Hepatocyte (in vitro differentiated cells): ENCODE results near the gene AMBP. TPM values are rescaled to one million over a fixed set of nuclear protein-coding genes. Genes with fewer than 3 reads are reported as not detected.
A peak's percentile ranks its signal among the peaks of the same experiment; 100 is the strongest.

Experiments
- DNase-seq: peaks from one replicate; pipeline ENCODE4 v3.0.0-alpha.2; 2016; ENCODE audit warnings: low spot score
- H2AFZ ChIP-seq: fragments of 200-600 bp; sonication (generic); 2 replicates; pipeline ENCODE4 v1.6.0; 2016; ENCODE audit warnings: antibody characterized with exemption, mild to moderate bottlenecking
- H3K27ac ChIP-seq: fragments of 200-600 bp; sonication (generic); 2 replicates; pipeline ENCODE4 v1.5.1; 2016; ENCODE audit warnings: mild to moderate bottlenecking
- H3K27me3 ChIP-seq: fragments of 200-600 bp; sonication (generic); 2 replicates; pipeline ENCODE4 v1.6.1; 2016
- H3K36me3 ChIP-seq: fragments of 200-600 bp; sonication (generic); replicated peaks from 2 replicates; pipeline ENCODE4 v1.5.1; 2016; ENCODE audit warnings: low read depth; ENCODE audit not compliant: insufficient read depth
- H3K4me1 ChIP-seq: fragments of 200-600 bp; sonication (generic); 2 replicates; pipeline ENCODE4 v1.5.1; 2016; ENCODE audit warnings: mild to moderate bottlenecking, moderate library complexity; ENCODE audit not compliant: insufficient read depth
- H3K4me2 ChIP-seq: fragments of 200-600 bp; sonication (generic); 2 replicates; pipeline ENCODE4 v1.6.0; 2016
- H3K4me3 ChIP-seq: fragments of 200-600 bp; sonication (generic); 2 replicates; pipeline ENCODE4 v1.5.1; 2016; ENCODE audit warnings: mild to moderate bottlenecking
- H3K79me2 ChIP-seq: fragments of 200-600 bp; sonication (generic); 2 replicates; pipeline ENCODE4 v1.6.0; 2017; ENCODE audit warnings: mild to moderate bottlenecking
- H3K9me2 ChIP-seq: fragments of 200-600 bp; sonication (generic); replicated peaks from 2 replicates; pipeline ENCODE4 v1.6.0; 2017; ENCODE audit warnings: mild to moderate bottlenecking; ENCODE audit not compliant: insufficient read depth
- H3K9me3 ChIP-seq: fragments of 200-600 bp; sonication (generic); 2 replicates; pipeline ENCODE4 v1.5.1; 2016; ENCODE audit warnings: low read depth, mild to moderate bottlenecking
- H4K20me1 ChIP-seq: fragments of 200-600 bp; sonication (generic); 2 replicates; pipeline ENCODE4 v1.6.0; 2016; ENCODE audit warnings: mild to moderate bottlenecking; ENCODE audit not compliant: insufficient read depth, poor library complexity, severe bottlenecking
- EZH2 ChIP-seq: fragments of 200-600 bp; sonication (generic); IDR thresholded peaks from 2 replicates; pipeline ENCODE4 v1.6.1; 2016; ENCODE audit warnings: antibody characterized with exemption, mild to moderate bottlenecking, borderline replicate concordance
- EZH2phosphoT487 ChIP-seq: fragments of 200-600 bp; sonication (generic); IDR thresholded peaks from one replicate; pipeline ENCODE4 v1.6.1; 2018; ENCODE audit warnings: antibody characterized with exemption, mild to moderate bottlenecking, low read depth, moderate library complexity; ENCODE audit not compliant: unreplicated experiment, severe bottlenecking
- WGBS: methylation state at CpG from one replicate; pipeline ENCODE4 v1.1.6; 2016; ENCODE audit warnings: low lambda C conversion rate; ENCODE audit errors: missing lambda C conversion rate; 5-methylcytosine and 5-hydroxymethylcytosine counted together
- polyA plus RNA-seq: library from polyadenylated mRNA; unstranded; fragments of >200 nt; fragmentation: Nextera tagmentation; extraction: Ambion mirVana; gene quantifications from 2 replicates; pipeline ENCODE4 v1.2.1, GENCODE V29; 2016
- total RNA-seq: library from RNA; depleted of rRNA; stranded (reverse); fragments of >200 nt; gene quantifications from 2 replicates; pipeline ENCODE4 v1.2.3, GENCODE V29; 2014
- TF ChIP-seq, protein P1 (sequence below): fragments of 200-600 bp; sonication (generic); IDR thresholded peaks from 2 replicates; pipeline ENCODE4 v1.5.1; 2016; ENCODE audit warnings: antibody characterized with exemption, mild to moderate bottlenecking; ENCODE audit not compliant: poor library complexity

Gene AMBP
- total and polyA plus RNA-seq, 2 experiments from 2014 or later, result 713 to 833 TPM

DNA sequence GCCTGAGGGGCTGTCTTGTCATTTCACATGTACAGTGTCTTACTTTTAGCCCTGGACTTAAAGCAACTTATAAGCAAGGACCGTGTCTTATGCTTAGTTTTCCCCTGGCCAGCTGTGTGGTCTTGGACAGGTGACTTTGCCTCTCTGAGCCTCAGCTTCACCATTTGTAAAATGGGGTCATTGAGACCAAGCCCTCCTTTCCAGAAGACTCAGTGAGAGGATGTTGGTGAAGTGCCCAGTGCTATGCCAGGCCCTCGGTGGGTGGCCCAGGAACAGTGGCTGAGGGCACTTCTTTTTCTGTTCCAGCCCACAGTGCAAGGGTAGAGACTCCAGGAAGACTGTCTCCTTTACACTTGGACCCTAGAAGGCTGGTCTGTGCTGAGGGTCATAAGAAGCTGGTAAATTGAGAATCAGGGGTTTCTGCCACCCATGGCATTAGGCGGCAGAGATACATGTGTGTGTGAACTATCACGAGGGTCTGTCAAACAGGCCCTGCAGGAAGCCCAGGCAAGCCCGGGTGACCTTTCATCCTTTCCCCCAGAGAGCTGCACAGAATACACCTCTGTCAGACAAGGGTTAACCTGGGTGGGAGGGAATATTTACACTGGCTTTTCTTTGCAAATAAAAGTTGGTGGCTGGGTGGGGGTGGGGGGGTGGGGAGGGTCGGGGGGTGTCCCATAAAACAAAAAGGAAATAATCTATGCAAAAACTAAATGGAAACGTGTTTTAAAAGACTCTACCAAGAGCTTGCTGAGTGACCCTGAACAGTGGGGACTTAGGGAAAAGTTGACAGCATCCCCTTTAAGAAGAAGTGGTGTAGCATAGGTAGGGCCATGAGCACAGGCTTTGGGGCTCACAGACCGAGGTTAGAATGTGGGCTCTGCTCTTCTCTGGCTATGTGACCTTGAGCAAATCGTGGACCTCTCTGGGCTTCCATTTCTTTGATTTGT is 41.4 kb upstream of the AMBP start:
- H3K4me1 ChIP-seq, result peaks cover 49% of the 10 kb centered on the region
- H4K20me1 ChIP-seq, result no peaks in the 10 kb centered on the region
- H3K9me2 ChIP-seq, result no peaks in the 10 kb centered on the region
- H2AFZ ChIP-seq, result no peak overlapping the region
- H3K27me3 ChIP-seq, result no peaks in the 10 kb centered on the region
- DNase-seq, result no peak
- H3K27ac ChIP-seq, result peak overlapping the region; percentile 87
- 38% methylated on average over 9 of the region's 9 CpGs for WGBS
- no peaks in the 10 kb centered on the region for H3K79me2 ChIP-seq
- peak overlapping the region; percentile 45 for H3K4me2 ChIP-seq
- H3K9me3 ChIP-seq, result no peaks in the 10 kb centered on the region
- TF ChIP-seq, protein P1, sequence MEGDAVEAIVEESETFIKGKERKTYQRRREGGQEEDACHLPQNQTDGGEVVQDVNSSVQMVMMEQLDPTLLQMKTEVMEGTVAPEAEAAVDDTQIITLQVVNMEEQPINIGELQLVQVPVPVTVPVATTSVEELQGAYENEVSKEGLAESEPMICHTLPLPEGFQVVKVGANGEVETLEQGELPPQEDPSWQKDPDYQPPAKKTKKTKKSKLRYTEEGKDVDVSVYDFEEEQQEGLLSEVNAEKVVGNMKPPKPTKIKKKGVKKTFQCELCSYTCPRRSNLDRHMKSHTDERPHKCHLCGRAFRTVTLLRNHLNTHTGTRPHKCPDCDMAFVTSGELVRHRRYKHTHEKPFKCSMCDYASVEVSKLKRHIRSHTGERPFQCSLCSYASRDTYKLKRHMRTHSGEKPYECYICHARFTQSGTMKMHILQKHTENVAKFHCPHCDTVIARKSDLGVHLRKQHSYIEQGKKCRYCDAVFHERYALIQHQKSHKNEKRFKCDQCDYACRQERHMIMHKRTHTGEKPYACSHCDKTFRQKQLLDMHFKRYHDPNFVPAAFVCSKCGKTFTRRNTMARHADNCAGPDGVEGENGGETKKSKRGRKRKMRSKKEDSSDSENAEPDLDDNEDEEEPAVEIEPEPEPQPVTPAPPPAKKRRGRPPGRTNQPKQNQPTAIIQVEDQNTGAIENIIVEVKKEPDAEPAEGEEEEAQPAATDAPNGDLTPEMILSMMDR, result no peak
- no peak for TF ChIP-seq EZH2phosphoT487
- no peak for TF ChIP-seq EZH2
- no peak overlapping the region for H3K4me3 ChIP-seq
- no peaks in the 10 kb centered on the region for H3K36me3 ChIP-seq

DNA sequence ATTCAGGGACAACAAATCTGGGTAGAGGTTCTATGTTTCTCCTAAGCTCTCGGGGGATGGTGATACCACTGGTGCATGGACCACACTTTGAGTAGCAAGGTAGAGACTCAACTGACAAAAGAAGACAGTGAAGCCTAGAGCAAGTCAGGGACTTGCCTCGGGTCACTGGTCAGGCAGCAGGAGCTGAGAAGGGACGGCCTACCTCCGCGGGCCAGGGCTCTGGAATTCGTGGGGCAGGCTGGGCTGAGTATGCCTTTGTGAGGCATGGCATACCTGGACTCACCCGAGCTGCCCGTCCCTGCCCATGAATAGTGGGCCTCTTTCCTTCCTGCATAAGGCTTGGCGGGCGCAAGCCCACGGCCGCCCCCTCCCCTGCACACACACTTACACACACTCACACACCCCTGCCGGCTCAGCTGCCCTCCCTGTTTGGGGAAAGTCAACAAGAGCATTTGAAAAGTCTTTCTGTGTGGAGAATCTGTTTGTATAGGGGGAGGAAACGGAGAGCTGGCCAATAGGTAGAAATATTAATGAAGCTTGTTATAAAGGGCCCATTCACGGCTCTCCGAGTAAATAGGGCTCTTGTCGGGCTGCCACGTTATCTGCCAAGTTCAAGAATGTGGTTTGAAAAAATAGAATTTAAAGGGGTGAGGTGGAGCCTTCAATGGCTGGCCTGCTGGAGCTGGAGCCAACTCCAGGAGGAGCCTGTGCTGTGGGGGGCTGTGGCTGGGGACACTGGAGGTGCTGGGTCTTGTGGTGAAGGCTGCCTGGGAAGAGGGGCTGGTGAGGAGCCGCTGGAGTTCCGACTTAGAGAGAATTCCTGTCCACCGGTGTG is 40.1 kb upstream of the AMBP start:
- H3K27ac ChIP-seq, result peak overlapping the region; percentile 81
- H3K4me3 ChIP-seq, result no peak overlapping the region

DNA sequence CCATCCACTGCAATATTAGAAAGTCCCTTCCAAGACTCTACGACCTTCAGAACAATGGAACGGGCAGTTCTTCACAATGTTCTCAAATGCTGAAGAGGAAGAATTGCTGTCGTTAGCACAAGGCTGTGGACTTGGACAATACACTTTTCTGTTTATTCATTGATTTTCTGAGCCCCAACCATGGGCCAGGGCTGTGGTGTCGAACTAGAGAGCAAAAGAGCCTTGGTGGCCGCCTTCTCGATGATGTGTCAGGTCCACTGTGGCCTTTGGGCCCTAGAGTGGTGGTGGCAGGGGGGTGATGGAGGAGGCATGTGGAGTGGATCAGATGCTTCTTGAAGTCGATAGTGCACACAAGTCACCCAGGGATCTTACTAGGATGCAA is 39.5 kb upstream of the AMBP start:
- H3K4me1 ChIP-seq, result peaks cover 37% of the 10 kb centered on the region
- no peaks in the 10 kb centered on the region for H3K36me3 ChIP-seq
- WGBS, result 69% methylated on average over 7 of the region's 7 CpGs
- H3K27me3 ChIP-seq, result no peaks in the 10 kb centered on the region
- no peaks in the 10 kb centered on the region for H4K20me1 ChIP-seq
- no peaks in the 10 kb centered on the region for H3K9me2 ChIP-seq
- no peaks in the 10 kb centered on the region for H3K79me2 ChIP-seq
- TF ChIP-seq, protein P1, result no peak
- no peak for TF ChIP-seq EZH2phosphoT487
- no peak for TF ChIP-seq EZH2
- H3K4me2 ChIP-seq, result no peak overlapping the region
- no peak for DNase-seq
- H3K9me3 ChIP-seq, result no peaks in the 10 kb centered on the region
- no peak overlapping the region for H2AFZ ChIP-seq
- H3K27ac ChIP-seq, result peak overlapping the region; percentile 51
- H3K4me3 ChIP-seq, result no peak overlapping the region

More for the DNA sequence above, 40.1 kb upstream of the AMBP start:
- Histone ChIP-seq H3K4me1 (peaks cover 37% of the 10 kb centered on the region), H3K4me2 (peak overlapping the region; percentile 4), H3K79me2 (no peaks in the 10 kb centered on the region), H3K36me3 (no peaks in the 10 kb centered on the region), H4K20me1 (no peaks in the 10 kb centered on the region), H3K9me2 (no peaks in the 10 kb centered on the region), H3K9me3 (no peaks in the 10 kb centered on the region), H2AFZ (no peak overlapping the region), H3K27me3 (no peaks in the 10 kb centered on the region)
- TF ChIP-seq, protein P1, result no peak
- WGBS, result 40% methylated on average over 21 of the region's 21 CpGs
- DNase-seq, result peak; percentile 48
